Stimulated activated CD4-positive, alpha-beta T cell treated with anti-CD3 and anti-CD28 coated beads, TNF-alpha, amount 100 ng/mL, for 24 hours (primary cell): ENCODE results near the gene STXBP2.

Experiments
- DNase-seq, 3 experiments: peaks; one replicate each; pipeline ENCODE4 v3.0.0-alpha.2; 2020; ENCODE audit warnings: low read depth in 3 of 3

STXBP2 gene

GRCh38 chr19:7612282-7613274, 24.3 kb upstream of the STXBP2 start:
- DNase-seq, result no peak

- DNase-seq, result no peak
Measured at GRCh38 chr19:7614859-7615741, 21.8 kb upstream of the STXBP2 start.

- DNase-seq, result no peak
Measured at GRCh38 chr19:7617172-7617571, 19.7 kb upstream of the STXBP2 start.

- DNase-seq, result no peak
Measured at GRCh38 chr19:7617735-7618134, 19.2 kb upstream of the STXBP2 start.

- DNase-seq, result no peak
Measured at GRCh38 chr19:7618348-7618747, 18.6 kb upstream of the STXBP2 start.

GRCh38 chr19:7618771-7619510, 18.0 kb upstream of the STXBP2 start:
- DNase-seq, result no peak

GRCh38 chr19:7619671-7620441, 17.1 kb upstream of the STXBP2 start:
- DNase-seq, result no peak

- no peak for DNase-seq
Measured at GRCh38 chr19:7620442-7621412, 16.2 kb upstream of the STXBP2 start.

- DNase-seq, result no peak
Measured at GRCh38 chr19:7622933-7623685, 13.8 kb upstream of the STXBP2 start.

- DNase-seq, result no peak
Measured at GRCh38 chr19:7623725-7624603, 12.9 kb upstream of the STXBP2 start.

- DNase-seq, result no peak
Measured at GRCh38 chr19:7624810-7625209, 12.1 kb upstream of the STXBP2 start.

GRCh38 chr19:7625763-7626372, 11.0 kb upstream of the STXBP2 start:
- no peak for DNase-seq

GRCh38 chr19:7627166-7627565, 9.7 kb upstream of the STXBP2 start:
- DNase-seq, result no peak

- DNase-seq, result no peak
Measured at GRCh38 chr19:7628589-7629311, 8.2 kb upstream of the STXBP2 start.

- peak; percentile 86 to 92 (median 91) for DNase-seq
Measured at GRCh38 chr19:7629347-7630054, 7.4 kb upstream of the STXBP2 start, which contains the start of the genes PET100 and XAB2. PET100 (plus strand) TSS chr19:7629793; CDS start chr19:7629834, 41 bp downstream. XAB2 (minus strand) TSS chr19:7629545; CDS start chr19:7629527, 18 bp downstream.

- no peak for DNase-seq
Measured at GRCh38 chr19:7631577-7631976, 5.3 kb upstream of the STXBP2 start.
